T-cell (primary cell): ENCODE measurements around the gene CTNNB1. TPM values are rescaled to one million over a fixed set of nuclear protein-coding genes. Genes with fewer than 3 reads are reported as not detected.

Experiments
- ATAC-seq, 4 experiments: fragments of 200-7000 bp in 3 of 4; fragments of 150-1000 bp in 1 of 4; cut with Tn5 transposase; replicated peaks in 1 of 4; 1 replicate in 3 of 4; 2 replicates in 1 of 4; pipeline ENCODE4 v1.10.0; 2021; ENCODE audit warnings: moderate library complexity in 3 of 4, mild to moderate bottlenecking in 2 of 4, moderate number of reproducible peaks in 1 of 4
- CTCF ChIA-PET, 2 donors: fragments of 300-600 bp; sonication (Branson Sonifier 250); formaldehyde crosslinking; loops; one replicate each; lab custom pipeline; 2022; ENCODE audit warnings: antibody characterized with exemption in 2 of 2; lab: Charles Lee
- POLR2A ChIA-PET, 2 donors: fragments of 300-600 bp; sonication (Branson Sonifier 250); formaldehyde crosslinking; loops; one replicate each; lab custom pipeline; 2022; ENCODE audit warnings: antibody characterized with exemption in 2 of 2; lab: Charles Lee
- DNase-seq, 35 experiments: peaks; one replicate each; pipeline versions ENCODE4 v3.0.0 to v3.0.0-alpha.2; 2013 to 2023
- H3K27ac ChIP-seq: one replicate; pipeline ENCODE4 v1.5.1; 2013; ENCODE audit warnings: low read length
- H3K27me3 ChIP-seq, 2 experiments: replicated peaks in 1 of 2; 1 replicate in 1 of 2; 2 replicates in 1 of 2; pipeline versions ENCODE4 v1.6.1 to v1.7.0; 2013; ENCODE audit warnings: low read length in 1 of 2, mixed read lengths in 1 of 2; ENCODE audit not compliant: control insufficient read depth in 2 of 2, insufficient read depth in 2 of 2; ENCODE audit errors: extremely low read depth in 1 of 2
- H3K36me3 ChIP-seq, 2 donors: 1 replicate in 1 of 2; 2 replicates in 1 of 2; pipeline versions ENCODE4 v1.6.1 to v1.7.0; 2013; ENCODE audit warnings: low read length in 1 of 2; ENCODE audit not compliant: control insufficient read depth in 2 of 2, insufficient read depth in 1 of 2; ENCODE audit errors: extremely low read depth in 1 of 2
- H3K4me1 ChIP-seq, 2 experiments: 1 replicate in 1 of 2; 2 replicates in 1 of 2; pipeline versions ENCODE4 v1.6.1 to v1.7.0; 2013; ENCODE audit warnings: low read length in 2 of 2, mixed read lengths in 1 of 2; ENCODE audit not compliant: insufficient read depth in 2 of 2, control insufficient read depth in 1 of 2; ENCODE audit errors: extremely low read depth in 1 of 2
- H3K4me3 ChIP-seq, 2 donors: 1 replicate in 1 of 2; 2 replicates in 1 of 2; pipeline versions ENCODE4 v1.5.1 to v1.7.0; 2013; ENCODE audit warnings: mild to moderate bottlenecking in 2 of 2, low read length in 1 of 2, moderate library complexity in 1 of 2; ENCODE audit not compliant: control insufficient read depth in 1 of 2; ENCODE audit errors: extremely low read depth in 1 of 2
- H3K9me3 ChIP-seq: 2 replicates; pipeline ENCODE4 v1.7.0; 2013
- H3K27ac Mint-ChIP-seq, 2 donors: one replicate each; pipeline ENCODE4 v1.8.0; 2020 to 2021; ENCODE audit warnings: mild to moderate bottlenecking in 2 of 2, mixed read lengths in 2 of 2
- H3K27me3 Mint-ChIP-seq, 2 donors: one replicate each; pipeline ENCODE4 v1.8.0; 2021 to 2022; ENCODE audit warnings: mixed read lengths in 2 of 2
- H3K36me3 Mint-ChIP-seq: one replicate; pipeline ENCODE4 v1.8.0; 2021; ENCODE audit warnings: mixed read lengths
- H3K4me1 Mint-ChIP-seq, 3 donors: one replicate each; pipeline ENCODE4 v1.8.0; 2020 to 2022; ENCODE audit warnings: mixed read lengths in 3 of 3, mild to moderate bottlenecking in 1 of 3
- H3K4me3 Mint-ChIP-seq, 3 donors: one replicate each; pipeline ENCODE4 v1.8.0; 2020 to 2022; ENCODE audit warnings: mild to moderate bottlenecking in 3 of 3, mixed read lengths in 3 of 3, moderate library complexity in 3 of 3
- H3K9me3 Mint-ChIP-seq, 3 donors: one replicate each; pipeline ENCODE4 v1.8.0; 2020 to 2022; ENCODE audit warnings: mixed read lengths in 3 of 3
- WGBS: methylation state at CpG from one replicate; pipeline ENCODE4 v1.1.5; 2013; ENCODE audit warnings: missing lambda C conversion rate; ENCODE audit not compliant: insufficient coverage; 5-methylcytosine and 5-hydroxymethylcytosine counted together
- total RNA-seq, 35 experiments: library from RNA in 6 of 35; stranded (reverse) in 6 of 35; fragments of 120-200 nt in 1 of 35; gene quantifications; one replicate each; pipeline versions ENCODE4 v1.2.1 to v1.2.4 and lab custom pipeline; 2013 to 2026

CTNNB1 gene
- total RNA-seq, 5 donors from 2014 or later (not counting 1 experiment from before 2014, with no cell fraction given), result 147 to 180 (median 173) TPM

DNA sequence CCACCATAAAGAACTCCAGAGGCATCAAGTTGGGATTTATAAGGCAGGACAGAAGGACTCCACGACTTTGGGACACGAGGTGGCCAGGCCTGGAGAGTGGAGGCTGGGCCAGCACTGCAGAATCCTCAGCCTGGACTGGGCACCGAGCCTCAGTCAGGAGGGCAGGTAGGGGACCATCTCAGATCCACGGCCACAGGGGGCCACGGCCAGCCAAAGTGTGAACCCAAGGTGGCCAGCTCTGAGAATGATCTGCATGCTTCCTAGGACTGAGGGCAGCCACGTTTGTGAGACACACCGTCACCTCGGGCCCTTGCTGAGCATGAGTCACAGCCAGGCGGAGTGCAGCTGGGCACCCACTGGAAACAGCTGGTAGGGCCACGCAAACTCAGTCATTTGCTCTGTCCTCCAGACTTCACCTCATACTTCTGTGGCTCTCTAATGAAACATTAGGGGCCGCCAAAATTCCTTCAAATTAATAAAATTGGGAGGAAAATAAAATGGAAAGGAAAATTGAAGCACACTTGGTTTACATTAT lies 65.8 kb downstream of the CTNNB1 start:
- H3K27ac Mint-ChIP-seq, result no peak overlapping the region
- WGBS, result 79% methylated on average over 8 of the region's 11 CpGs
- no peak overlapping the region for H3K27ac ChIP-seq
- no peaks in the 10 kb centered on the region for H3K4me1 ChIP-seq
- no peaks in the 10 kb centered on the region for H3K36me3 ChIP-seq
- peaks cover 23% of the 10 kb centered on the region for H3K36me3 Mint-ChIP-seq
- no peaks in the 10 kb centered on the region for H3K27me3 ChIP-seq
- ChIA-PET POLR2A (no interaction called here), CTCF (no interaction called here)
- H3K9me3 ChIP-seq, result no peaks in the 10 kb centered on the region
- H3K4me3 ChIP-seq, result no peak overlapping the region
- ATAC-seq, result no peak
- no peaks in the 10 kb centered on the region for H3K27me3 Mint-ChIP-seq
- no peak for DNase-seq
- no peak overlapping the region for H3K4me3 Mint-ChIP-seq
- H3K9me3 Mint-ChIP-seq, result peaks cover 0 to 4% (median 0%) of the 10 kb centered on the region in 3 donors
- H3K4me1 Mint-ChIP-seq, result no peaks in the 10 kb centered on the region

DNA sequence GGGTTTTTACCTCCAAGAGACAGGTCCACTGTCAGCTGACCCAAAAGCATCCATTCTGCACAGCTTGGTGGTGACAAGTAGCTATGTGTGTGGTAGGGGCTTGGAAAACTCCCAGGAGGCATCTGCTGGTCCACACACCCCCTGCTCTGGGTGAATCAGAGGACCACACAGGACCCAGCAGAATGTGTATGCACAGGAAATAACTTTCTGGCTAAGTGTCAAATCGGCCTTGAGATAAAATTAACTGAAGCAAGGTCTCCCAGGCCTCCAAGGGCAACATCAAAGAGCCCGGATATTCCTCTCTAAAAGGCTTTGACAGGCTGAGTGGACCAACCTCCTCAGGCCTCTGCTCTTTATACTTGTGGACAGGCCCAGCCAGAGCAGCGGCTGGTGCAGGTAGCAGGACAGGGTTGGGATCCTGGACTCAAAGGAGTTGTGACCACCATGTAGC lies 66.5 kb downstream of the CTNNB1 start:
- WGBS, result 57% methylated on average over 3 of the region's 3 CpGs
- Histone ChIP-seq H3K27me3 (no peaks in the 10 kb centered on the region), H3K4me1 (no peaks in the 10 kb centered on the region), H3K27ac (no peak overlapping the region), H3K36me3 (no peaks in the 10 kb centered on the region), H3K4me3 (no peak overlapping the region), H3K9me3 (no peaks in the 10 kb centered on the region)
- no peak for DNase-seq
- H3K27me3 Mint-ChIP-seq, result no peaks in the 10 kb centered on the region
- no peak overlapping the region for H3K27ac Mint-ChIP-seq
- ChIA-PET POLR2A (no interaction called here), CTCF (no interaction called here)
- H3K36me3 Mint-ChIP-seq, result peaks cover 23% of the 10 kb centered on the region
- H3K4me1 Mint-ChIP-seq, result no peaks in the 10 kb centered on the region
- no peak for ATAC-seq
- peaks cover 0 to 4% (median 0%) of the 10 kb centered on the region in 3 donors for H3K9me3 Mint-ChIP-seq
- no peak overlapping the region for H3K4me3 Mint-ChIP-seq

DNA sequence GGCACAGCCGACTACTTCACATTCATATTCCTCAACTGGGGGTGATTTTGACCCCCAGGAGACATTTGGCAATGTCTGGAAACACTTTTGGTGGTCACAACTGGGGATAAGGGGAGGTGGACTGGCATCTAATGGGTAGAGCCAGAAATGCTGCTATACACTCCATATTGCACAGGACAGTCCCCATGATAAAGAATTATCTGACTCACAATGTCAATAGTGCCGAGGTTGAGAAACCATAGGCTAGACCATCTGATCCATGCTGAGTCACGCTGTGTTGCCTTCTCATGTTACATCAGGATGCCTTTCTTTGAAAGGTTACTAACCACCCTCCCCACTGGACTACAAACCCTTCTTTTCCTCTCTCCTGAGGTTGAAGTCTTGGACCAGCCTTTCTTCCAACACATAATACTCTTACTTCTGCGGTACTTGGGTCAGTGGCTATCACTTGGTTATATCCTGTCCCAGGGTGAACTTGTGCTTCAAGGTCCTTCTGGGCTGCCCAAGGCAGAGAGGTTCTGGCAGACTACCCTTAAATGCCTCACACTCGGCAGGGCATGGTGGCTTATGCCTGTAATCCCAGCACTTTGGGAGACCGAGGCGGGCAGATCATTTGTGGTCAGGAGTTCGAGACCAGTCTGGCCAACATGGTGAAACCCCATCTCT lies 68.8 kb downstream of the CTNNB1 start:
- H3K27ac ChIP-seq, result no peak overlapping the region
- H3K4me3 ChIP-seq, result no peak overlapping the region
- no peaks in the 10 kb centered on the region for H3K36me3 ChIP-seq
- CTCF ChIA-PET, result no interaction called here
- Mint-ChIP-seq H3K4me1 (no peaks in the 10 kb centered on the region), H3K4me3 (no peak overlapping the region), H3K27me3 (no peaks in the 10 kb centered on the region), H3K9me3 (peaks cover 6 to 10% (median 9%) of the 10 kb centered on the region in 3 donors), H3K36me3 (peaks cover 21% of the 10 kb centered on the region), H3K27ac (no peak overlapping the region)
- POLR2A ChIA-PET, result interaction anchor here in 1 of 2 donors (0.5 kb wide), 1 partner anchor 947 kb away, joined by 3 read pairs; no protein-coding TSS in a partner anchor
- H3K9me3 ChIP-seq, result no peaks in the 10 kb centered on the region
- DNase-seq (no peak), ATAC-seq (no peak)
- H3K27me3 ChIP-seq, result no peaks in the 10 kb centered on the region
- 98% methylated on average over 6 of the region's 8 CpGs for WGBS
- H3K4me1 ChIP-seq, result no peaks in the 10 kb centered on the region

DNA sequence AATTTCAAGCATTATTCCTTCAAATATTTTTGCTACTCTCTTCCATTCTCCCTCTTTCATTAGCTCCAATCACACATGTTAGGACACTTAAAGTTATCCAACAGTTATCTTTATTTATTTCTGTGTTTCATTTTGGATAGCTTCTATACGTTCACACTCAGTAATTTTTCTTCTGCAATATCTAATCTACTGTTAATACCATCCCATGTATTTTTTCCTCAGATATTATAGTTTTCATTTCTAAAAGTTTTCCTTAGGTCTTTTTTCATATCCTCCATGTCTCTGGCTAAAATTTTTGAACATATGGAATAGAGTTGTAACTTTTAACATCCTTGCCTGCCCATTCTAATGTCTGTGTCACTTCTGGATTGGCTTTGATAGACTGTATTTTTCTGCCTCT lies 73.4 kb downstream of the CTNNB1 start:
- Histone ChIP-seq H3K27me3 (no peaks in the 10 kb centered on the region), H3K4me1 (no peaks in the 10 kb centered on the region), H3K27ac (no peak overlapping the region), H3K4me3 (no peak overlapping the region), H3K9me3 (no peaks in the 10 kb centered on the region), H3K36me3 (no peaks in the 10 kb centered on the region)
- POLR2A ChIA-PET, result interaction anchor here in 1 of 2 donors (0.6 kb wide), 1 partner anchor 431 kb away, joined by 3 read pairs; no protein-coding TSS in a partner anchor
- H3K27me3 Mint-ChIP-seq, result no peaks in the 10 kb centered on the region
- WGBS, result no CpG with 5 or more reads among the region's 1 CpG
- H3K36me3 Mint-ChIP-seq, result peaks cover 39% of the 10 kb centered on the region
- H3K27ac Mint-ChIP-seq, result no peak overlapping the region
- ATAC-seq (no peak), DNase-seq (no peak)
- CTCF ChIA-PET, result no interaction called here
- peaks cover 5 to 19% (median 14%) of the 10 kb centered on the region in 3 donors for H3K9me3 Mint-ChIP-seq
- peaks cover 0 to 7% (median 6%) of the 10 kb centered on the region in 3 donors for H3K4me1 Mint-ChIP-seq
- no peak overlapping the region for H3K4me3 Mint-ChIP-seq

DNA sequence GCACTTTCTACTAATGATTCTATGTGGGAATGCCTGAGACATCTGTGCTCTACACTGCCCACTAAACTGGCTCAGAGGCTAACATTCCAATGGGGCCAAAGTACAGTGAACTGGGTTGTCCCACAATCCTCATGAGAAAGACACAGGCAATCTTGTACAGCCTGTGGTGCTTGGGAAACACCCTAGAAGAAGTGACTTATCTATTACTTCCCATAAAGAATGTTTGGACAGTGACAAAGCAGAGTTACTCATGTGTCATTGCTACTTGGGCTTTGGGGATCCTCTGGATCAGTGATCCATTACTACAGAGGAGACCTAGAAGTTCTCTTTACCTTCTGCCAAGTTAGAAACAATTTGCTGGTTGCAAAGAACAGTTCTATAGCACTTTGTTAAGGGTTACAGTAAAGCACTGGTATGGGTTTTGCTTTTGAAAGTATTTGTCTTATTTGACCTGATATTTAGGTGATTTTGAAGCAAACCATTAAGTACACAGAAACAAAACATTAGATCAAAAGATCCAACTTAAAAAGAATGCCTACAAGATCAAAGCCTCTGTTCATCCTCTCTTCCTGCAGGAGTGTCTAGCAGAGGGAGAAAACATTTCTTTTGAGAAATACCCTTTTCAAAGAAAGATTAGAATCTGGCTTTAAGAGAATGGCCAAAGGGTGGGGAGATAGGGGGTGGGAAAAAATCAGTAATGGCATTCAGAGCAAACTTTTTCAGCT lies 75.8 kb downstream of the CTNNB1 start:
- ChIA-PET CTCF (no interaction called here), POLR2A (no interaction called here)
- peaks cover 5 to 19% (median 14%) of the 10 kb centered on the region in 3 donors for H3K9me3 Mint-ChIP-seq
- ATAC-seq, result no peak
- H3K27me3 Mint-ChIP-seq, result no peaks in the 10 kb centered on the region
- no peak overlapping the region for H3K27ac Mint-ChIP-seq
- H3K27ac ChIP-seq, result no peak overlapping the region
- H3K9me3 ChIP-seq, result no peaks in the 10 kb centered on the region
- no peaks in the 10 kb centered on the region for H3K36me3 ChIP-seq
- no peaks in the 10 kb centered on the region for H3K4me1 ChIP-seq
- no peak overlapping the region for H3K4me3 Mint-ChIP-seq
- H3K4me1 Mint-ChIP-seq, result peaks cover 0 to 7% (median 6%) of the 10 kb centered on the region in 3 donors
- H3K4me3 ChIP-seq, result no peak overlapping the region
- peaks cover 0 to 5% of the 10 kb centered on the region in 2 experiments for H3K27me3 ChIP-seq
- H3K36me3 Mint-ChIP-seq, result peaks cover 29% of the 10 kb centered on the region
- no peak for DNase-seq

DNA sequence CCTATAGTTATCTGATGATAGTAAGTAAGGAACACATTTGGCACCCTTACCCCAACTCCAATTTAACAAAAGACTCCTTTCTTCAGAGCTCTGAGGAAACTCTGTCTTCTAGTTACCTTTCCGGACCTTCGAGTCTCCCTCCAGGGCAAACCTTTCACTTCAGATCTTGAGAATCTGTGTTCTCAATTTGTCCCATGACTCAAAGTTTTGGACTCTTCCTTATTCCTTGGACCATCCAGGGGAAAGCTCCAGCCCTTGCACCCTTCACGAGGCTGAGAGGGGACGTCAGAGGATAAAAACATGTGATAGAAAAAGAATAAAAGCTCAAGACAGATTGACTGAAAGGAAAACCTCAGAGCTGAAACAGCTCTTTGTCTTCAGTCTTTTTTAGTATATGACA lies 76.9 kb downstream of the CTNNB1 start:
- H3K27me3 Mint-ChIP-seq, result no peaks in the 10 kb centered on the region
- ATAC-seq (no peak), DNase-seq (no peak)
- H3K27ac ChIP-seq, result no peak overlapping the region
- H3K9me3 ChIP-seq, result no peaks in the 10 kb centered on the region
- H3K36me3 Mint-ChIP-seq, result peaks cover 33% of the 10 kb centered on the region
- no peak overlapping the region for H3K4me3 Mint-ChIP-seq
- no peak overlapping the region for H3K27ac Mint-ChIP-seq
- ChIA-PET CTCF (no interaction called here), POLR2A (interaction anchor here in 1 of 2 donors (0.6 kb wide), 1 partner anchor 598 kb away, joined by 3 read pairs; no protein-coding TSS in a partner anchor)
- no peaks in the 10 kb centered on the region for H3K36me3 ChIP-seq
- no peaks in the 10 kb centered on the region for H3K4me1 ChIP-seq
- no peak overlapping the region for H3K4me3 ChIP-seq
- H3K9me3 Mint-ChIP-seq, result peaks cover 5 to 24% (median 14%) of the 10 kb centered on the region in 3 donors
- peaks cover 0 to 7% (median 6%) of the 10 kb centered on the region in 3 donors for H3K4me1 Mint-ChIP-seq
- H3K27me3 ChIP-seq, result peaks cover 0 to 5% of the 10 kb centered on the region in 2 experiments
- 100% methylated on average over 2 of the region's 4 CpGs for WGBS
